ENCODE results near the gene ZNF546.

DNA sequence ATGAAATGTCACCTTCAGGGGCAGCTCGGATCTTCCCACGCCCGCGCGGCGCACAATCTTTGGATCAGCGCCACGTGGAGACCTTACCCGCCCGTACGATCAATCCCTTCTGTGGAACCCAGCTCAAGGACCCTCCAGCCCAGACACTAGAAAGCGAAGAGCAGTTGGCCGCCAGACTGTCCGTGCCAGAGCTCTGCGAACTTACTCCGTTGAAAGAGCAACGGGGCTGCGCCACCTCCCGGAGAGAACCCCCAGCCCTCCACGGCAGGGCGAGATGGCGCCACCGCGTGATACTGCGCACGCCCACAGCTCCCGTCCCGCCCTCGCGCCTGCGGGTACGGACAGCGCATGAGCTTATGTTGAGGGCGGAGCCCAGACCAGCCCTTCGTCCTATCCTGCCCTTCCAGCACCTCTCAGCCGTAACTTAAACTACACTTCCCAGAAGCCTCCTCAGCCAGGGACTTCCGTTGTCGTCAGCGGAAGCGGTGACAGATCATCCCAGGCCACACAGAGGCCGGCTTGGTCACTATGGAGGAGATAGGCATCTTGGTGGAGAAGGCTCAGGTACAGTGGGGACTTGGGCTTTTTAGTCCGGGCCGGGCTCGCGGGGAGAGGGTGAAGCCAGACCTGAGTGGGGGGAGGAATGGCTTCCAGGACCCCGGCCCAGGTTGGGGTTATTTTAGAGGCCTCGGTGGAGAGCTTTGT is 26.0 kb upstream of the ZNF546 start, which contains the start of gene PSMC4:
- TF ChIP-seq ZNF671 (CRISPR knock-in tag; IDR thresholded peaks at IDR 0.05) (no peak), FOXP1 (CRISPR knock-in tag; IDR thresholded peaks at IDR 0.05; ENCODE audit: borderline replicate concordance) (peak; percentile 51; the same call in 1 of the 2 replicates), NR2C2 (CRISPR knock-in tag; IDR thresholded peaks at IDR 0.05) (no peak), KAT7 (CRISPR knock-in tag; IDR thresholded peaks at IDR 0.05; ENCODE audit: borderline replicate concordance) (no peak), CREB1 (CRISPR knock-in tag; IDR thresholded peaks at IDR 0.05) (peak; percentile 19; the same call in 1 of the 2 replicates), SP1 (CRISPR knock-in tag; conservative IDR thresholded peaks at IDR 0.05) (peak; percentile 80), ELF4 (CRISPR knock-in tag; IDR thresholded peaks at IDR 0.05; ENCODE audit: low read depth) (no peak), PRRX2 (CRISPR knock-in tag; IDR thresholded peaks at IDR 0.05) (no peak), ATF1 (CRISPR knock-in tag; IDR thresholded peaks at IDR 0.05) (no peak), ZNF219 (CRISPR knock-in tag; IDR thresholded peaks at IDR 0.05; ENCODE audit: borderline replicate concordance) (no peak)
- TF ChIP-seq, protein P1, sequence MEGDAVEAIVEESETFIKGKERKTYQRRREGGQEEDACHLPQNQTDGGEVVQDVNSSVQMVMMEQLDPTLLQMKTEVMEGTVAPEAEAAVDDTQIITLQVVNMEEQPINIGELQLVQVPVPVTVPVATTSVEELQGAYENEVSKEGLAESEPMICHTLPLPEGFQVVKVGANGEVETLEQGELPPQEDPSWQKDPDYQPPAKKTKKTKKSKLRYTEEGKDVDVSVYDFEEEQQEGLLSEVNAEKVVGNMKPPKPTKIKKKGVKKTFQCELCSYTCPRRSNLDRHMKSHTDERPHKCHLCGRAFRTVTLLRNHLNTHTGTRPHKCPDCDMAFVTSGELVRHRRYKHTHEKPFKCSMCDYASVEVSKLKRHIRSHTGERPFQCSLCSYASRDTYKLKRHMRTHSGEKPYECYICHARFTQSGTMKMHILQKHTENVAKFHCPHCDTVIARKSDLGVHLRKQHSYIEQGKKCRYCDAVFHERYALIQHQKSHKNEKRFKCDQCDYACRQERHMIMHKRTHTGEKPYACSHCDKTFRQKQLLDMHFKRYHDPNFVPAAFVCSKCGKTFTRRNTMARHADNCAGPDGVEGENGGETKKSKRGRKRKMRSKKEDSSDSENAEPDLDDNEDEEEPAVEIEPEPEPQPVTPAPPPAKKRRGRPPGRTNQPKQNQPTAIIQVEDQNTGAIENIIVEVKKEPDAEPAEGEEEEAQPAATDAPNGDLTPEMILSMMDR (IDR thresholded peaks at IDR 0.05) = no peak
- TF ChIP-seq, protein P2, sequence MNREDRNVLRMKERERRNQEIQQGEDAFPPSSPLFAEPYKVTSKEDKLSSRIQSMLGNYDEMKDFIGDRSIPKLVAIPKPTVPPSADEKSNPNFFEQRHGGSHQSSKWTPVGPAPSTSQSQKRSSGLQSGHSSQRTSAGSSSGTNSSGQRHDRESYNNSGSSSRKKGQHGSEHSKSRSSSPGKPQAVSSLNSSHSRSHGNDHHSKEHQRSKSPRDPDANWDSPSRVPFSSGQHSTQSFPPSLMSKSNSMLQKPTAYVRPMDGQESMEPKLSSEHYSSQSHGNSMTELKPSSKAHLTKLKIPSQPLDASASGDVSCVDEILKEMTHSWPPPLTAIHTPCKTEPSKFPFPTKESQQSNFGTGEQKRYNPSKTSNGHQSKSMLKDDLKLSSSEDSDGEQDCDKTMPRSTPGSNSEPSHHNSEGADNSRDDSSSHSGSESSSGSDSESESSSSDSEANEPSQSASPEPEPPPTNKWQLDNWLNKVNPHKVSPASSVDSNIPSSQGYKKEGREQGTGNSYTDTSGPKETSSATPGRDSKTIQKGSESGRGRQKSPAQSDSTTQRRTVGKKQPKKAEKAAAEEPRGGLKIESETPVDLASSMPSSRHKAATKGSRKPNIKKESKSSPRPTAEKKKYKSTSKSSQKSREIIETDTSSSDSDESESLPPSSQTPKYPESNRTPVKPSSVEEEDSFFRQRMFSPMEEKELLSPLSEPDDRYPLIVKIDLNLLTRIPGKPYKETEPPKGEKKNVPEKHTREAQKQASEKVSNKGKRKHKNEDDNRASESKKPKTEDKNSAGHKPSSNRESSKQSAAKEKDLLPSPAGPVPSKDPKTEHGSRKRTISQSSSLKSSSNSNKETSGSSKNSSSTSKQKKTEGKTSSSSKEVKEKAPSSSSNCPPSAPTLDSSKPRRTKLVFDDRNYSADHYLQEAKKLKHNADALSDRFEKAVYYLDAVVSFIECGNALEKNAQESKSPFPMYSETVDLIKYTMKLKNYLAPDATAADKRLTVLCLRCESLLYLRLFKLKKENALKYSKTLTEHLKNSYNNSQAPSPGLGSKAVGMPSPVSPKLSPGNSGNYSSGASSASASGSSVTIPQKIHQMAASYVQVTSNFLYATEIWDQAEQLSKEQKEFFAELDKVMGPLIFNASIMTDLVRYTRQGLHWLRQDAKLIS (CRISPR knock-in tag; IDR thresholded peaks at IDR 0.05; ENCODE audit: borderline replicate concordance) = no peak
- TF ChIP-seq, protein P3, sequence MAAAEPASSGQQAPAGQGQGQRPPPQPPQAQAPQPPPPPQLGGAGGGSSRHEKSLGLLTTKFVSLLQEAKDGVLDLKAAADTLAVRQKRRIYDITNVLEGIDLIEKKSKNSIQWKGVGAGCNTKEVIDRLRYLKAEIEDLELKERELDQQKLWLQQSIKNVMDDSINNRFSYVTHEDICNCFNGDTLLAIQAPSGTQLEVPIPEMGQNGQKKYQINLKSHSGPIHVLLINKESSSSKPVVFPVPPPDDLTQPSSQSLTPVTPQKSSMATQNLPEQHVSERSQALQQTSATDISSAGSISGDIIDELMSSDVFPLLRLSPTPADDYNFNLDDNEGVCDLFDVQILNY (CRISPR knock-in tag; IDR thresholded peaks at IDR 0.05) = peak; percentile 86

All from WTC11 (cell line).